Lower leg skin (tissue), 3 donors: ENCODE measurements around the gene DPY30.

Experiments used
- CTCF ChIP-seq, 3 donors: fragments of 450-650 bp; IDR thresholded peaks; one replicate each; pipeline ENCODE4 v1.5.1; 2016; ENCODE audit warnings: antibody characterized with exemption in 3 of 3, mild to moderate bottlenecking in 3 of 3, moderate library complexity in 2 of 3
- POLR2A ChIP-seq, 2 donors: fragments of 450-650 bp; IDR thresholded peaks; one replicate each; pipeline ENCODE4 v1.6.1; 2016 to 2017; ENCODE audit warnings: antibody characterized with exemption in 2 of 2, mild to moderate bottlenecking in 1 of 2, moderate library complexity in 1 of 2

- TF ChIP-seq CTCF (IDR thresholded peaks at IDR 0.05): no peak
- TF ChIP-seq POLR2A (IDR thresholded peaks at IDR 0.05): no peak
These were observed 61.2 kb downstream of the DPY30 start for GRCh38 chr2:31978436-31978835.
